Amniotic epithelial cell (primary cell): ENCODE data around the gene ZNF433.
"Not testable (repeated sequence)": the region's sequence is repeated elsewhere in the genome, so short reads cannot be mapped to it uniquely, and the experiment has no call there.

Experiments
- DNase-seq: peaks from one replicate; pipeline ENCODE4 v3.0.0-alpha.2; 2010; ENCODE audit warnings: low read depth

Gene ZNF433

DNA sequence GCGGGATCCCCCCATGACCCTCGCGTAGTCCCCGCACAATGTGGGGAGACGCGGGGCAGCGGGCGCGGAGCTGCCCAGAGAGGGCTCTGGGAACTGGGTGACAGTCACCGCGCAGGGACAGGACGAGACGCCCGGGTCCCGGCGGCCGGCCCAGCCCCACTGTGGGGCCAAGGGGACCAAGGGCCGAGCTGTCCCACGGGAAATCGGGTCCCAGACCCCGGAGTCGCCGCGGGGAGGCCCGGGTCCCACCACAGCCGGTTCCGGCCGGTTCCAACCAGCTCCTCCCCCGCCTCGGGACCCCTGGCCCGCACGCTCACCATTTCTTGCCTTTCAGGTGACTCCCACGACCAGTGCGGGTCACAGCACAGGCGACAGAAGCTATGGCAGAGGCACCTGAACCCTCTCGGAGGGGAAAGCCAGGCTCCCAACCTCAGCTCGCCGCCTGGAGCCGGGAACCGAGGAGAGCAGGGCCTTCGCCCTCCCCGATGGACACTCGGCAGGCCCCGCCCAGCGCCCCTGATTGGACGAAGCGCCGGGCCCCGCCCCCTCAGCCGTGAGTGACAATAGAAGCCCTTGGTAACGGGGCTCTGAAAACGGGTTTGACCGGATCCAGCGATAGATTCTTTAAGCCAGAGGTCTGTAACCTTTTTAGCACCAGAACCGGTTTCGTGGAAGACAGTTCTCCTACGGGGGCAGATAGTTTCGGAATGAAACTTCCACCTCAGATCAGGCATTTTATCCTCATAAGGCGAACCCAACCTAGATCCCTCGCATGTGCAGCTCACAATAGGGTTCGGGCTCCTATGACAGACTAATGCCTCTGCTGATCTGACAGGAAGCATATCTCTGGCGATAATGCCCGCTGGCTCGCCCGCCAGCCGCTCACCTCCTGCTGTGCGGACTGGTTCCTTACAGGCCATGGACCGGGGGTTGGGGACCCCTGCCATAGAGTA is at the start of gene ZNF433:
TSS of gene ZNF433 (minus strand) at position 460 of the 953 bp plus-strand sequence. CDS start at position 320, 140 bp downstream.
- peak; percentile 72 for DNase-seq

DNA sequence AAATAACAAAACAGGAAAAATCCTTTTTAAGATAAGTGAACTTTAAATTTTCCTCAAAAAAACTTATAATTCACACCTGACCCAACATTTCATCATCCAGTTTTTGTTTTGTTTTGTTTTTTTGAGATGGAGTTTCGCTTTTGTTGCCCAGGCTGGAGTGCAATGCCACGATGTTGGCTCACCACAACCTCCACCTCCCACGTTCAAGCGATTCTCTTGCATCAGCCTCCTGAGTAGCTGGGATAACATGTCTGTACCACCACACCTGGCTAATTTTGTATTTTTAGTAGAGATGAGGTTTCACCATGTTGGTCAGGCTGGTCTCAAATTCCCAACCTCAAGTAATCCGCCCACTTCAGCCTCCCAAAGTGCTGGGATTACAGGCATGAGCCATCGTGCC is 47.9 kb upstream of the ZNF433 start:
- DNase-seq: not testable (repeated sequence)

DNA sequence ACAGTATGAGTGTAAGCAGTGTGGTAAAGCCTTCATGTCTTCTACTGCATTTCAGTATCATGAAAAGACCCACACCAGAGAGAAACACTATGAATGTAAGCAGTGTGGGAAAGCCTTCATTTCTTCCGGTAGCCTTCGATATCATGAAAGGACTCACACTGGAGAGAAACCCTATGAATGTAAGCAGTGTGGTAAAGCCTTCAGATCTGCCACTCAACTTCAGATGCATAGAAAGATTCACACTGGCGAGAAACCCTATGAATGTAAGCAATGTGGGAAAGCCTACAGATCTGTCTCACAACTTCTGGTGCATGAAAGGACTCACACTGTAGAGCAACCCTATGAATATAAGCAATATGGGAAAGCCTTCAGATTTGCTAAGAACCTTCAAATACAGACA is 41.9 kb upstream of the ZNF433 start:
- DNase-seq: no peak

DNA sequence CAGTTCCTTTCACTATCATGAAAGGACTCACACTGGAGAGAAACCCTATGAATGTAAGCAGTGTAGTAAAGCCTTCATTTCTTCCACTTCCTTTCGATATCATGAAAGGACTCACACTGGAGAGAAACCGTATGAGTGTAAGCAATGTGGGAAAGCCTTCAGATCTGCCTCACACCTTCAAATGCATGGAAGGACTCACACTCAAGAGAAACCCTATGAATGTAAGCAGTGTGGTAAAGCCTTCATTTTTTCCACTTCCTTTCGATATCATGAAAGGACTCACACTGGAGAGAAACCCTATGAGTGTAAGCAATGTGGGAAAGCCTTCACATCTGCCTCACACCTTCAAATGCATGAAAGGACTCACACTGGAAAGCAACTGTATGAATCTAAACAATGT is 40.9 kb upstream of the ZNF433 start:
- DNase-seq: not testable (repeated sequence)

DNA sequence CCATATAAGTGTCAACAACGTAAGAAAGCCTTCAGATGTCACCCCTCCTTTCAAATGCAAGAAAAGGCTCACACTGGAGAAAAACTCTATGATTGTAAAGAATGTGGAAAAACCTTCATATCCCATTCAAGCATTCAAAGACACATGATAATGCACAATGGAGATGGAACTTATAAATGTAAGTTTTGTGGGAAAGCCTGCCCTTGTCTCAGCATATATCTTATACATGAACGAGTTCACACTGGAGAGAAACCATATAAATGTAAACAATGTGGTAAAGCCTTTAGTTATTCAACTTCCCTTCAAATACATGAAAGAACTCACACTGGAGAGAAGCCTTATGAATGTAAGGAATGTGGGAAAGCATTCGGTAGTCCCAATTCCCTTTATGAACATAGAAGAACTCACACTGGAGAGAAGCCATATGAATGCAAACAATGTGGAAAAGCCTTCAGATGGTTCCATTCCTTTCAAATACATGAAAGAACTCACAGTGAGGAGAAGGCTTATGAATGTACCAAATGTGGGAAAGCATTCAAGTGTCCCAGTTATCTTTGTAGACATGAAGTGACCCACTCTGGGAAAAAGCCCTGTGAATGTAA is 40.2 kb upstream of the ZNF433 start:
- DNase-seq: peak; percentile 13

- peak; percentile 83 for DNase-seq
Measured at GRCh38 chr19:12064590-12065538, 29.4 kb upstream of the ZNF433 start, which contains the start of gene ZNF844. Gene ZNF844, plus strand, starts transcription at chr19:12064731. Its CDS starts 143 bp downstream, at chr19:12064874.

DNA sequence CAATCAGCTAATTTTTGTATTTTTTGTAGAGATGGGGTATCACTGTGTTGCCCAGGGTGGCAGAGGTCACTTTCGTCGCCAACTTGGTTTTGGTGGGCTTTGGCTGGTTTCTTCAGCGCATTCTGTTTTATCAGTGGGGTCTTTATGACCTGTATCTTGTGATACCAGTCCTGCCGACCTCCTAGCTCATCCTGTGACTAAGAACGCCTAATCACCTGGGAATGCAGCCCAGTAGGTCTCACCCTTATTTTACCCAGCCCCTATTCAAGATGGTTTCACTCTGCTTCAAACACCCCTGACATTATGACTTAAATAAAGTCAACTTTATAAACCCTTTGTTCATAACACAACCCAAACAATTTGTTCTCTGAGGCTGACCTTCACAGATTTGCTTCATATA is 20.3 kb upstream of the ZNF433 start:
- DNase-seq: no peak

DNA sequence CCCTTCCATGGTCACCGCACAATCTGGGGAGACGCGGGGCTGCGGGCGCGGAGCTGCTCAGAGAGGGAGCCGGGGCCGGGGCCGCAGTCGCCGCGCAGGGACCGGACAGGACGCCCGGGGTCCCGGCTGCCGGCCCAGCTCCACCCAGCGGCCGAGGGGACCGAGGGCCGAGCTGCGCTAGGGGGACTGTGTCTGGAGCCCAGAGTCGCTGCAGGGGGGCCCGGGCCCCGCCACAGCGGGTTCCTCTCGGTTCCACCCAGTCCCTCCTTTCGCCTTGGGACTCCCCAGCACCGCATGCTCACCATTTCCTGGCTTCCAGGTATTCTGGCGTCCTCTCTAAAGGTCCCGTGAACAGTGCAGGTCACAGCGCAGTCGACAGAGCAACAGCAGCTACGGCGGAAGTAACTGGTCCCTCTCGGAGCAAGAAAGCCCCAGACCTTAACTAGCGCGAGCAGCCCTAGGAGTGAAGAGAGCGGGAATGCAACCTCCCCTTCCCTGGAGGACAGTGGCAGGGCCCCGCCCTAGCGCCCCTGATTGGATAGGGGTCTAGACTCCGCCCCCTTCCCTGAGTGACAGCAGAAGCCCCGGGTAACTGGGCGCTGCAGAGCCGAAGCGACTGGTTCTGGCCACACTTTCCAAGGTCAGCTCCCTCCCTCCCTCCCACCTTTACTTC is 17.2 kb upstream of the ZNF433 start, which contains the start of gene ZNF878:
TSS of gene ZNF878 (minus strand) at position 465 of the 673 bp plus-strand sequence. CDS start at position 305, 160 bp downstream.
- DNase-seq: peak; percentile 68

- peak; percentile 18 for DNase-seq
Measured at GRCh38 chr19:12052091-12052496, 16.6 kb upstream of the ZNF433 start.

DNA sequence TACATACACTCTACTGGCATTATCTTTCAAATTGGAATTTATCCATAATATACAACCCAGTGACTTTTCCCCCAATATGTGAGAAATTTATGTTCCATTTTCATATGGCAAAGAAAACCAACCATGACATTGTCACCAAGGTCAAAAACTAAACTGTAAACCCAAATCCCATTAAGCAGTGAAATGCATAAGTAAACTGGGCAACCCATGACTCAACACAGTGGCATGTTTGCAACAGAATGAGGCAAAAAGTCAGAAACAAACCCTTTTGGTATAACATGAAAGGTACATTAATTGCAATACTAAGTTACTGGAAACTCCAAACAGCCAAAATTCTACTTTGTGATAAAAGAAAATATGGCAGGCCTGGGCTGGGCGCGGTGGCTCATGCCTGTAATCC is 12.4 kb upstream of the ZNF433 start:
- DNase-seq: no peak

- no peak for DNase-seq
Measured at GRCh38 chr19:12043752-12044422, 8.4 kb upstream of the ZNF433 start.

DNA sequence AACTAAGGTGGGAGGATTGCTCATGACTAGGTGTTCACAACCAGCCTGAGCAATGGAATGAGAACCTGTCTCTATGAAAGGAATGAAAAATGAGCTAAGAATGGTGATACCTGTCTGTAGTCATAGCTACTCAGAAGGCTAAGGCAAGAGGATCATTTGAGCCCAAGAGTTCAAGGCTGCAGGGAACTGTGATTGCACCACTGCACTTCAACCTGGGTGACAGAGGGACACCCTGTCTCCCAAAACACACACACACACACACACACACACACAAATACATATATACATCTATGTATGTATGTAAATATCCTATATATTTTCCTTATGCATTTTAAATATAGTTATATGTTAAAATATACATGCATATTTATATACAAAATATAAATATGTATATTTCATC is 7.4 kb upstream of the ZNF433 start:
- DNase-seq: no peak

- DNase-seq: no peak
Measured at GRCh38 chr19:12034620-12035019, 859 bp downstream of the ZNF433 start.

- DNase-seq: no peak
Measured at GRCh38 chr19:12034198-12034597, 1.3 kb downstream of the ZNF433 start.

- DNase-seq: peak; percentile 19
Measured at GRCh38 chr19:12015753-12016116, 19.7 kb downstream of the ZNF433 start.

- DNase-seq: no peak
Measured at GRCh38 chr19:12015015-12015752, 20.3 kb downstream of the ZNF433 start.

DNA sequence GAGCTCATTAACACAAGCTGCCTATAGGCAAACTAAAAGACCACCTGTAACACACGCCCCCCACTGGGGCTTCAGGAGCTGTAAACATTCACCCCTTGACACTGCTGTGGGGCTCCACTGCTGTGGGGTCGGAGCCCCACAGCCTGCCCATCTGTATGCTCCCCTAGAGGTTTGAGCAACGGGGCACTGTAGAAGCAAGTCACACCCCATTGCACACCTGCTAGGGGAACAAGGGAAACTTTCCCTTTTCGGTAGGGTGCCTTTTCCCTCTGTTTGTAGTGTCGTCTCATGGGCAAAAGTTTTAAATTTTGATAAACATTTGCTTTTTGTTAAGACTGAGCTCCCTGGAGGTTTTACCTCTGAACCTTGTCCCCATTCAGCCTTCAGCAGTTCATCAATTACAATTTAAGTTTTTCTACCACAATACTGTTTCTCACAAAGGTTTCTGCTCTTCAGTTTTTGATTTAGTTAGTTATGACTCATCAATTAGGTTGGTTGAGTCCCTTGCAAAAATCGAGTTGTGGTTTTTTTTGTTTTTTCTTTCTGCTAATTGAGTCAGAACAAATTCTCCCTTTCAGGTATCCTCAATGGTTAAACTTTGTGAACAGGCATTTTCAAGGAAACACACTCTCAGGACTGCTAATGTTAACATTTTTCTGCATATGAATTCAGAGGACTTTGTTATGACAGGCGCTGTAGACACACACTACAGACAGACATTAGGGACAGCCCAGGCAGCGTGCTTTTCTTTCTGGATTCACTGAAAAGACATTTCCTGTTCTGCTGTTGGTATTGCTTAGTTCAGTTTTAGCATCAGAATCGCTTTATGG is 35.1 kb downstream of the ZNF433 start:
- DNase-seq: no peak

DNA sequence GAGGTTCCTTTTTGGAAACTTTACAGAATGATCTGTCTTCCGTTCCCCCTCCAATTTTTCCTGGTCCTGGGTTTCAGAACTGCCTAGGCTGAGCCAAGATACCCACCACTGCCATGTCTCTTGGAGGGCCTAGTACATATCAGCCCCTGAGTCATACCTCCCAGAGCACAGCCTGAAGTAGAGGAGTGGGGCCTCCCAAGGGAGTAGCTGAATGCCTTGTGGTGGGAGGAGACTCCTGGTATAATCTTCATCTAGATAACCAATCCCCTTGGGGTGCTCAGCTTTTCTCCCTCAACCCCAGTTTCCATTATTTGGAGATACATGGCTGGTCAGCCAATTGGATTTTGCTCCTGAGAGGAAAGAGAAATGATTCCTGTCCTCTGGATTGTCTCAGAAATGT is 40.3 kb downstream of the ZNF433 start:
- peak; percentile 72 for DNase-seq

DNA sequence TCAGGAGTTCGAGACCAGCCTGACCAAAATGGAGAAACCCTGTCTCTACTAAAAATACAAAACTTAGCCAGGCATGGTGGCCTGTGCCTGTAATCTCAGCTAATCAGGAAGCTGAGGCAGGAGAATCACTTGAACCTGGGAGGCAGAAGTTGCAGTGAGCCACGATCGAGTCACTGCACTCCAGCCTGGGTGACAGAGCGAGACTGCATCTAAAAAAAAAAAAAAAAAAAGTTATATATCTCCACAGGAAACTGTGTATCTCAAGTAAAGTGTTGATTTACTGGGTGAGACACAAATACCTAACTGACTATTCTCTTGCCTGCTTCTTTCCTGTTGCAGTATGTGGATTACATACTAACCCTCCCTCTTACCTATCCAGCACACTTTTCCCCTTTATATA is 43.6 kb downstream of the ZNF433 start:
- DNase-seq: not testable (repeated sequence)
